Neuronal stem cell (in vitro differentiated cells): ENCODE measurements around the gene ARHGAP26.

ENCODE experiments used
- DNase-seq: peaks from one replicate; pipeline ENCODE4 v3.0.0-alpha.2; 2013; ENCODE audit warnings: low spot score
- H2AFZ ChIP-seq: one replicate; pipeline ENCODE4 v1.6.1; 2013; ENCODE audit warnings: mild to moderate bottlenecking, low read length, inconsistent platforms
- H2AK5ac ChIP-seq: 2 replicates; pipeline ENCODE4 v1.6.1; 2013; ENCODE audit warnings: low read depth, mild to moderate bottlenecking, inconsistent platforms, low read length, moderate library complexity, mixed read lengths
- H2BK120ac ChIP-seq: 2 replicates; pipeline ENCODE4 v1.6.1; 2013; ENCODE audit warnings: low read depth, mild to moderate bottlenecking, inconsistent platforms, low read length, moderate library complexity, mixed read lengths
- H2BK12ac ChIP-seq: one replicate; pipeline ENCODE4 v1.6.1; 2013; ENCODE audit warnings: low read length, inconsistent platforms
- H2BK15ac ChIP-seq: 2 replicates; pipeline ENCODE4 v1.6.1; 2013; ENCODE audit warnings: mild to moderate bottlenecking, low read length, inconsistent platforms, mixed read lengths
- H2BK5ac ChIP-seq: one replicate; pipeline ENCODE4 v1.6.1; 2013; ENCODE audit warnings: inconsistent platforms, mild to moderate bottlenecking, low read length, moderate library complexity
- H3K14ac ChIP-seq: one replicate; pipeline ENCODE4 v1.6.1; 2013; ENCODE audit warnings: low read length, inconsistent platforms
- H3K18ac ChIP-seq: 2 replicates; pipeline ENCODE4 v1.6.1; 2013; ENCODE audit warnings: low read length, inconsistent platforms
- H3K23ac ChIP-seq: 2 replicates; pipeline ENCODE4 v1.6.1; 2013; ENCODE audit warnings: low read depth, mild to moderate bottlenecking, mixed read lengths, low read length, inconsistent platforms; ENCODE audit not compliant: poor library complexity
- H3K27ac ChIP-seq: replicated peaks from 3 replicates; pipeline ENCODE4 v1.5.1; 2013; ENCODE audit warnings: low read length, inconsistent platforms
- H3K27me3 ChIP-seq, 3 experiments: 2 replicates each; pipeline ENCODE4 v1.6.1; 2013; ENCODE audit warnings: low read length in 3 of 3, mild to moderate bottlenecking in 2 of 3, inconsistent platforms in 1 of 3, low read depth in 1 of 3, mixed read lengths in 1 of 3, moderate library complexity in 1 of 3; ENCODE audit not compliant: control insufficient read depth in 3 of 3, insufficient read depth in 3 of 3
- H3K36me3 ChIP-seq, 2 donors: replicated peaks in 1 of 2; 2 replicates each; pipeline ENCODE4 v1.6.1; 2013; ENCODE audit warnings: low read length in 2 of 2; ENCODE audit not compliant: control insufficient read depth in 2 of 2, insufficient read depth in 2 of 2
- H3K4ac ChIP-seq: 2 replicates; pipeline ENCODE4 v1.6.1; 2013; ENCODE audit warnings: inconsistent platforms, mild to moderate bottlenecking, low read length, moderate library complexity
- H3K4me1 ChIP-seq, 2 donors: 1 replicate in 1 of 2; 2 replicates in 1 of 2; pipeline ENCODE4 v1.6.1; 2013; ENCODE audit warnings: low read length in 2 of 2, low read depth in 1 of 2; ENCODE audit not compliant: control insufficient read depth in 2 of 2, insufficient read depth in 1 of 2
- H3K4me2 ChIP-seq: one replicate; pipeline ENCODE4 v1.6.1; 2013; ENCODE audit warnings: mild to moderate bottlenecking, low read length, inconsistent platforms; ENCODE audit not compliant: insufficient read depth, poor library complexity, severe bottlenecking
- H3K4me3 ChIP-seq, 2 donors: 2 replicates each; pipeline ENCODE4 v1.5.1; 2013; ENCODE audit warnings: low read length in 2 of 2, mild to moderate bottlenecking in 2 of 2, inconsistent platforms in 1 of 2, moderate library complexity in 1 of 2
- H3K79me1 ChIP-seq: one replicate; pipeline ENCODE4 v1.6.1; 2013; ENCODE audit warnings: low read depth, mild to moderate bottlenecking, inconsistent platforms, low read length, moderate library complexity
- H3K9ac ChIP-seq: one replicate; pipeline ENCODE4 v1.6.1; 2013; ENCODE audit warnings: mild to moderate bottlenecking, low read depth, low read length, inconsistent platforms; ENCODE audit not compliant: poor library complexity
- H3K9me3 ChIP-seq, 2 donors: replicated peaks in 1 of 2; 2 replicates each; pipeline versions ENCODE3 to v1.6.1; 2013; ENCODE audit warnings: low read length in 2 of 2, mild to moderate bottlenecking in 2 of 2, inconsistent platforms in 1 of 2, low read depth in 1 of 2, mixed read lengths in 1 of 2, moderate library complexity in 1 of 2; ENCODE audit not compliant: control insufficient read depth in 2 of 2, insufficient read depth in 1 of 2
- H4K8ac ChIP-seq: one replicate; pipeline ENCODE4 v1.6.1; 2013; ENCODE audit warnings: low read depth, mild to moderate bottlenecking, inconsistent platforms, low read length, moderate library complexity
- H4K91ac ChIP-seq: one replicate; pipeline ENCODE4 v1.6.1; 2013; ENCODE audit warnings: low read length, low read depth, mild to moderate bottlenecking, inconsistent platforms; ENCODE audit not compliant: poor library complexity
- WGBS, 2 donors: extraction: QIAGEN DNeasy Blood & Tissue Kit; methylation state at CpG; one replicate each; pipeline ENCODE4 v1.1.7; 2013; ENCODE audit warnings: missing lambda C conversion rate in 2 of 2, mixed read lengths in 1 of 2; ENCODE audit not compliant: insufficient read length in 2 of 2, insufficient replicate concordance in 1 of 2; ENCODE audit errors: extremely low coverage in 2 of 2; 5-methylcytosine and 5-hydroxymethylcytosine counted together

The ARHGAP26 gene

GRCh38 chr5:142819292-142819691, 49.1 kb downstream of the ARHGAP26 start:
- Histone ChIP-seq H3K4me2 (no peak overlapping the region), H2BK5ac (no peak overlapping the region), H3K14ac (no peak overlapping the region), H3K79me1 (no peaks in the 10 kb centered on the region), H2AFZ (no peak overlapping the region), H3K36me3 (no peaks in the 10 kb centered on the region), H4K91ac (no peak overlapping the region), H3K4me1 (peaks cover 2 to 12% of the 10 kb centered on the region in 2 donors), H3K4me3 (no peak overlapping the region), H2AK5ac (no peak overlapping the region), H3K9ac (no peak overlapping the region), H3K27ac (no peak overlapping the region), H3K4ac (no peak overlapping the region), H3K18ac (no peak overlapping the region), H3K23ac (no peak overlapping the region), H4K8ac (no peak overlapping the region), H2BK120ac (no peak overlapping the region), H3K27me3 (no peaks in the 10 kb centered on the region), H2BK15ac (no peak overlapping the region), H2BK12ac (no peak overlapping the region), H3K9me3 (no peaks in the 10 kb centered on the region)
- DNase-seq: no peak

- no peak overlapping the region for H3K4me2 ChIP-seq
- no peak overlapping the region for H3K14ac ChIP-seq
- H3K9me3 ChIP-seq: no peaks in the 10 kb centered on the region
- no peak overlapping the region for H2BK12ac ChIP-seq
- H3K4me3 ChIP-seq: no peak overlapping the region
- no peak overlapping the region for H3K23ac ChIP-seq
- H2AFZ ChIP-seq: no peak overlapping the region
- H2BK120ac ChIP-seq: no peak overlapping the region
- no peak overlapping the region for H4K91ac ChIP-seq
- H3K27me3 ChIP-seq: no peaks in the 10 kb centered on the region
- WGBS, 2 donors: no CpG with 5 or more reads among the region's 4 CpGs
- H3K79me1 ChIP-seq: no peaks in the 10 kb centered on the region
- H3K4me1 ChIP-seq: peaks cover 2 to 12% of the 10 kb centered on the region in 2 donors
- no peak overlapping the region for H3K4ac ChIP-seq
- H3K27ac ChIP-seq: no peak overlapping the region
- no peak for DNase-seq
- H3K9ac ChIP-seq: no peak overlapping the region
- H2AK5ac ChIP-seq: no peak overlapping the region
- no peak overlapping the region for H2BK15ac ChIP-seq
- H3K36me3 ChIP-seq: no peaks in the 10 kb centered on the region
- no peak overlapping the region for H3K18ac ChIP-seq
- no peak overlapping the region for H4K8ac ChIP-seq
- no peak overlapping the region for H2BK5ac ChIP-seq
Observed at GRCh38 chr5:142819825-142820224, 49.6 kb downstream of the ARHGAP26 start.

- no peak overlapping the region for H3K27ac ChIP-seq
- H3K18ac ChIP-seq: no peak overlapping the region
- no peak overlapping the region for H3K4me3 ChIP-seq
Observed at GRCh38 chr5:142820447-142820846, 50.3 kb downstream of the ARHGAP26 start.

GRCh38 chr5:142821034-142821732, 51.0 kb downstream of the ARHGAP26 start:
- Histone ChIP-seq H3K4ac (no peak overlapping the region), H3K4me2 (no peak overlapping the region), H4K91ac (no peak overlapping the region), H3K18ac (no peak overlapping the region), H3K4me3 (no peak overlapping the region), H3K36me3 (no peaks in the 10 kb centered on the region), H2BK12ac (no peak overlapping the region), H3K4me1 (peaks cover 9 to 15% of the 10 kb centered on the region in 2 donors), H3K27ac (no peak overlapping the region), H2AK5ac (no peak overlapping the region), H2BK120ac (no peak overlapping the region), H2BK15ac (no peak overlapping the region), H3K9ac (no peak overlapping the region), H3K27me3 (no peaks in the 10 kb centered on the region), H3K23ac (no peak overlapping the region), H2BK5ac (no peak overlapping the region), H2AFZ (no peak overlapping the region), H3K79me1 (no peaks in the 10 kb centered on the region), H3K9me3 (no peaks in the 10 kb centered on the region), H3K14ac (no peak overlapping the region), H4K8ac (no peak overlapping the region)
- no peak for DNase-seq
- no CpG with 5 or more reads among the region's 2 CpGs for WGBS, 2 donors

More at GRCh38 chr5:142820447-142820846, 50.3 kb downstream of the ARHGAP26 start:
- no peak overlapping the region for H3K14ac ChIP-seq
- no peak overlapping the region for H2BK12ac ChIP-seq
- peaks cover 8 to 15% of the 10 kb centered on the region in 2 donors for H3K4me1 ChIP-seq
- H3K23ac ChIP-seq: no peak overlapping the region
- H3K9me3 ChIP-seq: no peaks in the 10 kb centered on the region
- no peak overlapping the region for H3K4me2 ChIP-seq
- H3K4ac ChIP-seq: no peak overlapping the region
- H2BK5ac ChIP-seq: no peak overlapping the region
- no peak overlapping the region for H4K91ac ChIP-seq
- H2AFZ ChIP-seq: no peak overlapping the region
- H3K9ac ChIP-seq: no peak overlapping the region
- no peak overlapping the region for H2AK5ac ChIP-seq
- no peak overlapping the region for H2BK15ac ChIP-seq
- DNase-seq: no peak
- no peaks in the 10 kb centered on the region for H3K27me3 ChIP-seq
- H4K8ac ChIP-seq: no peak overlapping the region
- WGBS, 2 donors: no CpG with 5 or more reads among the region's 5 CpGs
- H3K79me1 ChIP-seq: no peaks in the 10 kb centered on the region
- H3K36me3 ChIP-seq: no peaks in the 10 kb centered on the region
- H2BK120ac ChIP-seq: no peak overlapping the region
